ENCODE results near the gene SPRED3.

SPRED3 gene

GRCh38 chr19:38376576-38376975 lies 11.9 kb upstream of the SPRED3 start:
- ChIA-PET CTCF (interaction anchor here (0.9 to 2.0 kb wide), 4 partner anchors 27 to 478 kb away, joined by 3 to 7 read pairs (median 4); partner anchors contain the start of gene FAM98C), POLR2A (interaction anchor here (0.7 to 3.2 kb wide), 4 partner anchors 9 to 783 kb away, joined by 3 to 40 read pairs (median 6); partner anchors contain the start of genes GGN and SPRED3)
- no peak for DNase-seq (ENCODE audit: extremely low spot score)
- no peak for TF ChIP-seq CTCF (IDR thresholded peaks at IDR 0.05; ENCODE audit: control extremely low read depth, extremely low read depth, low read depth, missing control alignments)

DNA sequence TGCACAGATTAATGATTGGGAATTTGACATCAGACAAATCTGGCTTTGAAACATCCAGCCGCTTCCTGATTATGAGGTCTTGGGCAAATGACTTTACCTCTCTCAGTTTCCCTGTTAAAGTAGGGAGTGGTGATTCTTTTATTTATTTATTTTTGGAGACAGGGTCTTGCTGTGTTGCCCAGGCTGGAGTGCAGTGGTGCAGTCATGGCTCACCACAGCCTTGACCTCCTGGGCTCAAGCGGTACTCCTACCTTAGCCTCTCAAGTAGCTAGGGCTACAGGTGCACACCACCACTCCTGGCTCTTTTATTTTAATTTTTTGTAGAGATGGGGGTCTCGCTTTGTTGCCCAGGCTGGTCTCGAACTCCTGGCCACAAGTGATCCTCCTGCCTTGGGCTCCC lies 11.4 kb upstream of the SPRED3 start:
- ChIA-PET CTCF (interaction anchor here (0.9 to 2.0 kb wide), 3 partner anchors 26 to 479 kb away, joined by 3 to 7 read pairs (median 4); partner anchors contain the start of gene FAM98C), POLR2A (interaction anchor here (0.7 to 1.0 kb wide), 2 partner anchors 28 to 121 kb away, joined by 3 read pairs; no protein-coding TSS in a partner anchor)
- DNase-seq (ENCODE audit: extremely low spot score), result no peak
- TF ChIP-seq CTCF (IDR thresholded peaks at IDR 0.05; ENCODE audit: control extremely low read depth, extremely low read depth, low read depth, missing control alignments), result no peak

- no peak for DNase-seq (ENCODE audit: extremely low spot score)
- ChIA-PET CTCF (no interaction called here), POLR2A (interaction anchor here (0.6 kb wide), 1 partner anchor 330 kb away, joined by 4 read pairs; no protein-coding TSS in a partner anchor)
- no peak for TF ChIP-seq CTCF (IDR thresholded peaks at IDR 0.05; ENCODE audit: control extremely low read depth, extremely low read depth, low read depth, missing control alignments)
These were observed 9.6 kb upstream of the SPRED3 start for GRCh38 chr19:38378866-38379265.

- no peak for TF ChIP-seq CTCF (IDR thresholded peaks at IDR 0.05; ENCODE audit: control extremely low read depth, extremely low read depth, low read depth, missing control alignments)
- ChIA-PET CTCF (no interaction called here), POLR2A (interaction anchor here (2.2 kb wide), 1 partner anchor 22 kb away, joined by 5 read pairs; the partner anchor contains the start of gene FAM98C)
- no peak for DNase-seq (ENCODE audit: extremely low spot score)
These were observed 7.4 kb upstream of the SPRED3 start for GRCh38 chr19:38381138-38381537.

GRCh38 chr19:38383184-38383583 lies 5.3 kb upstream of the SPRED3 start:
- POLR2A ChIA-PET, result no interaction called here
- no peak for DNase-seq (ENCODE audit: extremely low spot score)
- CTCF ChIA-PET, result no interaction called here
- no peak for TF ChIP-seq CTCF (IDR thresholded peaks at IDR 0.05; ENCODE audit: control extremely low read depth, extremely low read depth, low read depth, missing control alignments)

DNA sequence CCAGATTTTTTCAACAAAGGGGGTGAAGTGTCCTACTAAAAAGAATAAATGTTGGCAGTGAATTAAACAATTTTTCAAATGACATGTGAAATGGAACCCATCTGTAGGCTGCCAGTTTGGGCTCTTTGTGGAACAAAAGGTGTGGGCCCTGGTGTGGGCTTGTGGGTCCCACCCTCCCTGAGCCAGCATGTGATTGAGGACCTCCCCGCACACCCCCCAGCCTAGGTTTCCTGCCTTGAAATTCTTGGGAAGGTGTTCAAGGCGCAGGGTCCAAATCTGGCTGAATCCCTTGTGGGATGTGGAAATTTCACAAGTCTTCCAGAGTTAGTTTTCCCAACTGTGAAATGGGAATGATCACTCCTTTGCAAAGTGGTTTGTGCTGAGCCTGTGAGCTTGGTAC lies 4.8 kb upstream of the SPRED3 start:
- no peak for DNase-seq (ENCODE audit: extremely low spot score)
- ChIA-PET CTCF (interaction anchor here (1.0 to 2.6 kb wide), 2 partner anchors 9 kb away, joined by 3 to 8 read pairs; partner anchors contain the start of gene PSMD8), POLR2A (no interaction called here)
- TF ChIP-seq CTCF (IDR thresholded peaks at IDR 0.05; ENCODE audit: control extremely low read depth, extremely low read depth, low read depth, missing control alignments), result no peak
